CD4-positive, alpha-beta T cell treated with Interleukin-4 for 4 hours (primary cell): ENCODE measurements around the gene MPPED1.

ENCODE experiments used
- DNase-seq: peaks from one replicate; pipeline ENCODE4 v3.0.0-alpha.2; 2020

The MPPED1 gene

GRCh38 chr22:43504068-43504467, 92.3 kb downstream of the MPPED1 start:
- DNase-seq = no peak

- DNase-seq = no peak
Measured at GRCh38 chr22:43504666-43505261, 93.0 kb downstream of the MPPED1 start.

GRCh38 chr22:43505423-43505822, 93.6 kb downstream of the MPPED1 start:
- no peak for DNase-seq

- no peak for DNase-seq
Measured at GRCh38 chr22:43505896-43506295, 94.1 kb downstream of the MPPED1 start.

GRCh38 chr22:43506487-43506886, 94.7 kb downstream of the MPPED1 start:
- no peak for DNase-seq

- DNase-seq = no peak
Measured at GRCh38 chr22:43507235-43507634, 95.4 kb downstream of the MPPED1 start.

- DNase-seq = no peak
Measured at GRCh38 chr22:43508489-43508888, 96.7 kb downstream of the MPPED1 start.

GRCh38 chr22:43509337-43509736, 97.5 kb downstream of the MPPED1 start:
- DNase-seq = no peak

- DNase-seq = no peak
Measured at GRCh38 chr22:43510281-43511070, 98.7 kb downstream of the MPPED1 start.

- no peak for DNase-seq
Measured at GRCh38 chr22:43511276-43511910, 99.6 kb downstream of the MPPED1 start.

- DNase-seq = no peak
Measured at GRCh38 chr22:43512279-43512678, 100.5 kb downstream of the MPPED1 start.

- DNase-seq = no peak
Measured at GRCh38 chr22:43514476-43515157, 102.8 kb downstream of the MPPED1 start.

GRCh38 chr22:43515411-43515810, 103.6 kb downstream of the MPPED1 start:
- no peak for DNase-seq

GRCh38 chr22:43515902-43516301, 104.1 kb downstream of the MPPED1 start:
- DNase-seq = no peak

GRCh38 chr22:43516386-43516785, 104.6 kb downstream of the MPPED1 start:
- DNase-seq = no peak

GRCh38 chr22:43516996-43517635, 105.3 kb downstream of the MPPED1 start:
- DNase-seq = no peak

GRCh38 chr22:43520632-43521039, 108.8 kb downstream of the MPPED1 start:
- DNase-seq = no peak

GRCh38 chr22:43521716-43522115, 109.9 kb downstream of the MPPED1 start:
- DNase-seq = no peak

- no peak for DNase-seq
Measured at GRCh38 chr22:43526117-43526655, 114.4 kb downstream of the MPPED1 start.

GRCh38 chr22:43526946-43527345, 115.1 kb downstream of the MPPED1 start:
- no peak for DNase-seq

- DNase-seq = no peak
Measured at GRCh38 chr22:43528601-43529360, 117.0 kb downstream of the MPPED1 start.

GRCh38 chr22:43529461-43529860, 117.6 kb downstream of the MPPED1 start:
- DNase-seq = no peak
